ENCODE results near the gene SAFB.

DNA sequence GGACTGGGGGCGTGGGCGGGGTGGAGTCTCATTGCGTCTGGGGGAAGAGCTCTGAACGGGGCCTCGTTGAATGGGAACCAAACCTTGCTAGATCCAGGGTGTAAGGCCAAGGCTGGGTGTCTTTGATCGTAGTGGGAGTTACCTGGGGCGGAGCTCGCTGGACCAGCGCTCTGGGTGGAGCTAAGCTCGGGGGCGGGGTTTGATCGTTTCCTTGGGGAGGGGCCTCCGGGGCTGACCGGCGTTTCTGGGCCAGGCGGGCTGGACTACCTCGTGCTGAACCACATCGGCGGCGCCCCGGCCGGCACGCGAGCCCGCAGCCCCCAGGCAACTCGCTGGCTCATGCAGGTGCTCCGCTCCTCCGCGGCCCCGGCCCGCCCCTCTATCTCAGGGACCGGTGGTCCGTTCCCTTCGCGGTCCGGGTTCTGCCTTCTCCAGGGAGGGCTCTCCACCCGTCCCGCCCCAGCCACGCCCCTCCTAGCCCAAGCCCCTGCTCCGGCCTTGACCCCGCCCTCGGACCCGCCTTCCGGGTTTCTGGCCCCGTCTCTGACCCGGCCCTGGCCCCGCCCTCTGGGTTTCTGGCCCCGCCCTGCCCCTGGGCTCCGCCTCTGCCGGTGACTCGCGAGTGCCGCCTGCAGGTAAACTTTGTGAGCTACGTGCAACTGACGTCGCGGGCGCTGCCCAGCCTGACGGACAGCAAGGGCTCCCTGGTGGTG is 63.9 kb downstream of the SAFB start:
- TF ChIP-seq, protein P1, sequence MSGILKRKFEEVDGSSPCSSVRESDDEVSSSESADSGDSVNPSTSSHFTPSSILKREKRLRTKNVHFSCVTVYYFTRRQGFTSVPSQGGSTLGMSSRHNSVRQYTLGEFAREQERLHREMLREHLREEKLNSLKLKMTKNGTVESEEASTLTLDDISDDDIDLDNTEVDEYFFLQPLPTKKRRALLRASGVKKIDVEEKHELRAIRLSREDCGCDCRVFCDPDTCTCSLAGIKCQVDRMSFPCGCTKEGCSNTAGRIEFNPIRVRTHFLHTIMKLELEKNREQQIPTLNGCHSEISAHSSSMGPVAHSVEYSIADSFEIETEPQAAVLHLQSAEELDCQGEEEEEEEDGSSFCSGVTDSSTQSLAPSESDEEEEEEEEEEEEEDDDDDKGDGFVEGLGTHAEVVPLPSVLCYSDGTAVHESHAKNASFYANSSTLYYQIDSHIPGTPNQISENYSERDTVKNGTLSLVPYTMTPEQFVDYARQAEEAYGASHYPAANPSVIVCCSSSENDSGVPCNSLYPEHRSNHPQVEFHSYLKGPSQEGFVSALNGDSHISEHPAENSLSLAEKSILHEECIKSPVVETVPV (CRISPR knock-in tag; IDR thresholded peaks at IDR 0.05): no peak
- TF ChIP-seq OSR1 (CRISPR knock-in tag; IDR thresholded peaks at IDR 0.05) (no peak), ZFP3 (CRISPR knock-in tag; IDR thresholded peaks at IDR 0.05) (no peak), BACH2 (CRISPR knock-in tag; IDR thresholded peaks at IDR 0.05; ENCODE audit: borderline replicate concordance) (no peak), SNAI2 (CRISPR knock-in tag; IDR thresholded peaks at IDR 0.05) (no peak), RARB (CRISPR knock-in tag; IDR thresholded peaks at IDR 0.05) (no peak), PPARA (CRISPR knock-in tag; IDR thresholded peaks at IDR 0.05; ENCODE audit: borderline replicate concordance) (no peak), ZFP30 (CRISPR knock-in tag; IDR thresholded peaks at IDR 0.05) (no peak)
- TF ChIP-seq, protein P2, sequence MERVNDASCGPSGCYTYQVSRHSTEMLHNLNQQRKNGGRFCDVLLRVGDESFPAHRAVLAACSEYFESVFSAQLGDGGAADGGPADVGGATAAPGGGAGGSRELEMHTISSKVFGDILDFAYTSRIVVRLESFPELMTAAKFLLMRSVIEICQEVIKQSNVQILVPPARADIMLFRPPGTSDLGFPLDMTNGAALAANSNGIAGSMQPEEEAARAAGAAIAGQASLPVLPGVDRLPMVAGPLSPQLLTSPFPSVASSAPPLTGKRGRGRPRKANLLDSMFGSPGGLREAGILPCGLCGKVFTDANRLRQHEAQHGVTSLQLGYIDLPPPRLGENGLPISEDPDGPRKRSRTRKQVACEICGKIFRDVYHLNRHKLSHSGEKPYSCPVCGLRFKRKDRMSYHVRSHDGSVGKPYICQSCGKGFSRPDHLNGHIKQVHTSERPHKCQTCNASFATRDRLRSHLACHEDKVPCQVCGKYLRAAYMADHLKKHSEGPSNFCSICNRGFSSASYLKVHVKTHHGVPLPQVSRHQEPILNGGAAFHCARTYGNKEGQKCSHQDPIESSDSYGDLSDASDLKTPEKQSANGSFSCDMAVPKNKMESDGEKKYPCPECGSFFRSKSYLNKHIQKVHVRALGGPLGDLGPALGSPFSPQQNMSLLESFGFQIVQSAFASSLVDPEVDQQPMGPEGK (CRISPR knock-in tag; IDR thresholded peaks at IDR 0.05; ENCODE audit: borderline replicate concordance): no peak
- TF ChIP-seq, protein P3, sequence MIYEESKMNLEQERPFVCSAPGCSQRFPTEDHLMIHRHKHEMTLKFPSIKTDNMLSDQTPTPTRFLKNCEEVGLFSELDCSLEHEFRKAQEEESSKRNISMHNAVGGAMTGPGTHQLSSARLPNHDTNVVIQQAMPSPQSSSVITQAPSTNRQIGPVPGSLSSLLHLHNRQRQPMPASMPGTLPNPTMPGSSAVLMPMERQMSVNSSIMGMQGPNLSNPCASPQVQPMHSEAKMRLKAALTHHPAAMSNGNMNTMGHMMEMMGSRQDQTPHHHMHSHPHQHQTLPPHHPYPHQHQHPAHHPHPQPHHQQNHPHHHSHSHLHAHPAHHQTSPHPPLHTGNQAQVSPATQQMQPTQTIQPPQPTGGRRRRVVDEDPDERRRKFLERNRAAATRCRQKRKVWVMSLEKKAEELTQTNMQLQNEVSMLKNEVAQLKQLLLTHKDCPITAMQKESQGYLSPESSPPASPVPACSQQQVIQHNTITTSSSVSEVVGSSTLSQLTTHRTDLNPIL (CRISPR knock-in tag; IDR thresholded peaks at IDR 0.05; ENCODE audit: low read depth): no peak
